ENCODE data around the gene GAS6.

GAS6 gene

GRCh38 chr13:113901642-113902041, 37.8 kb upstream of the GAS6 start:
- H3K9me3 ChIP-seq (ENCODE audit: low read length): no peaks in the 10 kb centered on the region
- no peaks in the 10 kb centered on the region for H3K36me3 ChIP-seq (ENCODE audit: insufficient read depth, low read length)
- H3K9ac ChIP-seq (ENCODE audit: low read length): no peak overlapping the region
- no peaks in the 10 kb centered on the region for H3K27me3 ChIP-seq (ENCODE audit: control insufficient read depth in 1 of 2, insufficient read depth in 2 of 2, low read length in 2 of 2)
- no peaks in the 10 kb centered on the region for H3K4me1 ChIP-seq (ENCODE audit: insufficient read depth, low read length)
- H3K4me3 ChIP-seq (ENCODE audit: low read depth in 1 of 2, low read length in 2 of 2): no peak overlapping the region
- H3K27ac ChIP-seq (ENCODE audit: low read depth, low read length): no peak overlapping the region

- H3K9me3 ChIP-seq (ENCODE audit: low read length): no peaks in the 10 kb centered on the region
- H3K27me3 ChIP-seq (ENCODE audit: control insufficient read depth in 1 of 2, insufficient read depth in 2 of 2, low read length in 2 of 2): no peaks in the 10 kb centered on the region
- H3K36me3 ChIP-seq (ENCODE audit: insufficient read depth, low read length): no peaks in the 10 kb centered on the region
- no peak overlapping the region for H3K4me3 ChIP-seq (ENCODE audit: low read depth in 1 of 2, low read length in 2 of 2)
- H3K9ac ChIP-seq (ENCODE audit: low read length): no peak overlapping the region
- no peaks in the 10 kb centered on the region for H3K4me1 ChIP-seq (ENCODE audit: insufficient read depth, low read length)
- no peak overlapping the region for H3K27ac ChIP-seq (ENCODE audit: low read depth, low read length)
Measured at GRCh38 chr13:113901231-113901630, 37.4 kb upstream of the GAS6 start.

GRCh38 chr13:113900646-113901045, 36.8 kb upstream of the GAS6 start:
- Histone ChIP-seq H3K27ac (ENCODE audit: low read depth, low read length) (no peak overlapping the region), H3K9me3 (ENCODE audit: low read length) (no peaks in the 10 kb centered on the region), H3K27me3 (ENCODE audit: control insufficient read depth in 1 of 2, insufficient read depth in 2 of 2, low read length in 2 of 2) (no peaks in the 10 kb centered on the region), H3K9ac (ENCODE audit: low read length) (no peak overlapping the region), H3K36me3 (ENCODE audit: insufficient read depth, low read length) (no peaks in the 10 kb centered on the region), H3K4me1 (ENCODE audit: insufficient read depth, low read length) (no peaks in the 10 kb centered on the region), H3K4me3 (ENCODE audit: low read depth in 1 of 2, low read length in 2 of 2) (no peak overlapping the region)

GRCh38 chr13:113898391-113898790, 34.5 kb upstream of the GAS6 start:
- Histone ChIP-seq H3K27me3 (ENCODE audit: control insufficient read depth in 1 of 2, insufficient read depth in 2 of 2, low read length in 2 of 2) (no peaks in the 10 kb centered on the region), H3K27ac (ENCODE audit: low read depth, low read length) (no peak overlapping the region), H3K4me3 (ENCODE audit: low read depth in 1 of 2, low read length in 2 of 2) (no peak overlapping the region)

GRCh38 chr13:113897966-113898365, 34.1 kb upstream of the GAS6 start:
- Histone ChIP-seq H3K27me3 (ENCODE audit: control insufficient read depth in 1 of 2, insufficient read depth in 2 of 2, low read length in 2 of 2) (no peaks in the 10 kb centered on the region), H3K27ac (ENCODE audit: low read depth, low read length) (no peak overlapping the region), H3K9me3 (ENCODE audit: low read length) (no peaks in the 10 kb centered on the region)

More at GRCh38 chr13:113898391-113898790, 34.5 kb upstream of the GAS6 start:
- Histone ChIP-seq H3K9me3 (ENCODE audit: low read length) (no peaks in the 10 kb centered on the region), H3K36me3 (ENCODE audit: insufficient read depth, low read length) (no peaks in the 10 kb centered on the region), H3K9ac (ENCODE audit: low read length) (no peak overlapping the region), H3K4me1 (ENCODE audit: insufficient read depth, low read length) (no peaks in the 10 kb centered on the region)

GRCh38 chr13:113897161-113897560, 33.3 kb upstream of the GAS6 start:
- no peaks in the 10 kb centered on the region for H3K27me3 ChIP-seq (ENCODE audit: control insufficient read depth in 1 of 2, insufficient read depth in 2 of 2, low read length in 2 of 2)
- H3K36me3 ChIP-seq (ENCODE audit: insufficient read depth, low read length): no peaks in the 10 kb centered on the region
- no peak overlapping the region for H3K4me3 ChIP-seq (ENCODE audit: low read depth in 1 of 2, low read length in 2 of 2)
- H3K27ac ChIP-seq (ENCODE audit: low read depth, low read length): no peak overlapping the region
- no peaks in the 10 kb centered on the region for H3K9me3 ChIP-seq (ENCODE audit: low read length)
- H3K9ac ChIP-seq (ENCODE audit: low read length): no peak overlapping the region
- H3K4me1 ChIP-seq (ENCODE audit: insufficient read depth, low read length): no peaks in the 10 kb centered on the region

More at GRCh38 chr13:113897966-113898365, 34.1 kb upstream of the GAS6 start:
- H3K9ac ChIP-seq (ENCODE audit: low read length): no peak overlapping the region
- no peak overlapping the region for H3K4me3 ChIP-seq (ENCODE audit: low read depth in 1 of 2, low read length in 2 of 2)
- no peaks in the 10 kb centered on the region for H3K4me1 ChIP-seq (ENCODE audit: insufficient read depth, low read length)
- H3K36me3 ChIP-seq (ENCODE audit: insufficient read depth, low read length): no peaks in the 10 kb centered on the region

GRCh38 chr13:113895436-113895835, 31.6 kb upstream of the GAS6 start:
- H3K4me1 ChIP-seq (ENCODE audit: insufficient read depth, low read length): no peaks in the 10 kb centered on the region
- no peak overlapping the region for H3K9ac ChIP-seq (ENCODE audit: low read length)
- H3K9me3 ChIP-seq (ENCODE audit: low read length): no peaks in the 10 kb centered on the region
- no peaks in the 10 kb centered on the region for H3K36me3 ChIP-seq (ENCODE audit: insufficient read depth, low read length)
- H3K4me3 ChIP-seq (ENCODE audit: low read depth in 1 of 2, low read length in 2 of 2): no peak overlapping the region
- no peaks in the 10 kb centered on the region for H3K27me3 ChIP-seq (ENCODE audit: control insufficient read depth in 1 of 2, insufficient read depth in 2 of 2, low read length in 2 of 2)
- H3K27ac ChIP-seq (ENCODE audit: low read depth, low read length): no peak overlapping the region

- Histone ChIP-seq H3K27me3 (ENCODE audit: control insufficient read depth in 1 of 2, insufficient read depth in 2 of 2, low read length in 2 of 2) (no peaks in the 10 kb centered on the region), H3K4me3 (ENCODE audit: low read depth in 1 of 2, low read length in 2 of 2) (no peak overlapping the region), H3K36me3 (ENCODE audit: insufficient read depth, low read length) (no peaks in the 10 kb centered on the region), H3K9me3 (ENCODE audit: low read length) (no peaks in the 10 kb centered on the region), H3K27ac (ENCODE audit: low read depth, low read length) (no peak overlapping the region), H3K9ac (ENCODE audit: low read length) (no peak overlapping the region), H3K4me1 (ENCODE audit: insufficient read depth, low read length) (peaks cover 16% of the 10 kb centered on the region)
Measured at GRCh38 chr13:113890774-113891480, 27.1 kb upstream of the GAS6 start.

GRCh38 chr13:113889467-113889866, 25.6 kb upstream of the GAS6 start:
- Histone ChIP-seq H3K4me3 (ENCODE audit: low read depth in 1 of 2, low read length in 2 of 2) (no peak overlapping the region), H3K27ac (ENCODE audit: low read depth, low read length) (no peak overlapping the region), H3K36me3 (ENCODE audit: insufficient read depth, low read length) (no peaks in the 10 kb centered on the region), H3K9ac (ENCODE audit: low read length) (no peak overlapping the region), H3K9me3 (ENCODE audit: low read length) (no peaks in the 10 kb centered on the region), H3K27me3 (ENCODE audit: control insufficient read depth in 1 of 2, insufficient read depth in 2 of 2, low read length in 2 of 2) (no peaks in the 10 kb centered on the region), H3K4me1 (ENCODE audit: insufficient read depth, low read length) (peaks cover 16% of the 10 kb centered on the region)

GRCh38 chr13:113888701-113889330, 24.9 kb upstream of the GAS6 start:
- Histone ChIP-seq H3K27me3 (ENCODE audit: control insufficient read depth in 1 of 2, insufficient read depth in 2 of 2, low read length in 2 of 2) (no peaks in the 10 kb centered on the region), H3K9ac (ENCODE audit: low read length) (no peak overlapping the region), H3K4me3 (ENCODE audit: low read depth in 1 of 2, low read length in 2 of 2) (no peak overlapping the region)

GRCh38 chr13:113887700-113888201, 23.9 kb upstream of the GAS6 start:
- no peak overlapping the region for H3K4me3 ChIP-seq (ENCODE audit: low read depth in 1 of 2, low read length in 2 of 2)
- H3K36me3 ChIP-seq (ENCODE audit: insufficient read depth, low read length): no peaks in the 10 kb centered on the region
- no peak overlapping the region for H3K27ac ChIP-seq (ENCODE audit: low read depth, low read length)
- no peaks in the 10 kb centered on the region for H3K27me3 ChIP-seq (ENCODE audit: control insufficient read depth in 1 of 2, insufficient read depth in 2 of 2, low read length in 2 of 2)
- H3K9ac ChIP-seq (ENCODE audit: low read length): no peak overlapping the region
- peaks cover 16% of the 10 kb centered on the region for H3K4me1 ChIP-seq (ENCODE audit: insufficient read depth, low read length)
- no peaks in the 10 kb centered on the region for H3K9me3 ChIP-seq (ENCODE audit: low read length)

More at GRCh38 chr13:113888701-113889330, 24.9 kb upstream of the GAS6 start:
- Histone ChIP-seq H3K9me3 (ENCODE audit: low read length) (no peaks in the 10 kb centered on the region), H3K36me3 (ENCODE audit: insufficient read depth, low read length) (no peaks in the 10 kb centered on the region), H3K27ac (ENCODE audit: low read depth, low read length) (no peak overlapping the region), H3K4me1 (ENCODE audit: insufficient read depth, low read length) (peaks cover 16% of the 10 kb centered on the region)
